ENCODE results near the gene QRSL1.

DNA sequence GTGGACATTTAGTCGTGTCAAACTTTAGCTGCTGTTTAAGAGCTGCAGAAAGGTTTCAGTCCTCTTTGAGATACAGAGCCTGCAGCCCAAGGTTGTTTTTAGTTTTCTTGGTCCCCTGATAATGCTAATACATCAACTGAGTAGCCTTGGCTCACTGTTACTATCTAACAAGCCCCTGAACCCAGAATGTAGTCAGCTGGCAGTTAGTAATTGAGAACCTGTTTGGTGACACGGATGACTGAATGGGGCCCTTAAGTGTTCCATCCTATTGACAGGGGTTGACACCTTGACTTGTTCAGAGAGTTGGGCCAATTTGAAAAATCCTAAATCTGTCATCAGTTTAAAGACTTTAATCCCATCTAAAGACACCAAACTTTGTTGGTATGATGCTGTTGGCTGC, 2.9 kb upstream of the QRSL1 start:
- no peak for TF ChIP-seq CHD1 (IDR thresholded peaks at IDR 0.05; ENCODE audit: low read depth, low read length)
- TF ChIP-seq POLR2A (IDR thresholded peaks at IDR 0.05; ENCODE audit: low read depth, low read length): no peak

All from IMR-90 (cell line).